ENCODE measurements around the gene SPDYE11. TPM values are rescaled to one million over a fixed set of nuclear protein-coding genes. Genes with fewer than 3 reads are reported as not detected.
"Not testable (repeated sequence)": the region's sequence is repeated elsewhere in the genome, so short reads cannot be mapped to it uniquely, and the experiment has no call there.

Gene SPDYE11
- total and polyA plus RNA-seq, 2 donors (not counting 3 experiments of a cell fraction or from before 2014, with no cell fraction given), result not detected

GRCh38 chr7:73005693-73006447 is 51.8 kb downstream of the SPDYE11 start:
- H4K20me1 ChIP-seq (replicated peaks; ENCODE audit: control insufficient read depth, extremely low read depth, insufficient read depth, low read length); H3K9ac ChIP-seq (replicated peaks; ENCODE audit: extremely low read depth, insufficient read depth, low read length); FAIRE-seq; CTCF ChIA-PET; H3K4me1 ChIP-seq (ENCODE audit: control insufficient read depth, extremely low read depth, insufficient read depth, low read length); H3K79me2 ChIP-seq (ENCODE audit: control insufficient read depth, insufficient read depth, low read length); H3K27me3 ChIP-seq (ENCODE audit: control insufficient read depth in 2 of 2, insufficient read depth in 2 of 2, low read length in 2 of 2); H3K9me1 ChIP-seq (replicated peaks; ENCODE audit: control insufficient read depth, extremely low read depth, insufficient read depth, low read length); H3K9me3 ChIP-seq (replicated peaks; ENCODE audit: control insufficient read depth, insufficient read depth, low read length); H3K36me3 ChIP-seq (ENCODE audit: control insufficient read depth in 2 of 2, extremely low read depth in 1 of 2, insufficient read depth in 2 of 2, low read length in 2 of 2); BruUV-seq (replicated peaks); intact Hi-C loops (cut with micrococcal nuclease); H3K4me2 ChIP-seq (ENCODE audit: insufficient read depth, low read length); dilution Hi-C loops (cut with MboI; ENCODE audit: extremely low pct_ligation_motif_present, low sequenced_read_pairs); POLR2A ChIA-PET: not testable (repeated sequence)
- TF ChIP-seq POLR2A (IDR thresholded peaks at IDR 0.05; ENCODE audit: low read depth, low read length) (peak; percentile 84), POLR2AphosphoS5 (IDR thresholded peaks at IDR 0.05; ENCODE audit: insufficient read depth, low read depth, low read length) (peak; percentile 53)
- H3K4me3 ChIP-seq (replicated peaks in 1 of 3; ENCODE audit: insufficient read depth in 1 of 3, low read depth in 1 of 3, low read length in 3 of 3), result peak overlapping the region in 2 of 3 experiments; percentile 52 to 58
- peak overlapping the region; percentile 77 for H2AFZ ChIP-seq (ENCODE audit: low read depth, low read length)
- peak; percentile 88 for DNase-seq (ENCODE audit: low read depth, low spot score)
- H3K27ac ChIP-seq (ENCODE audit: insufficient read depth, low read depth, low read length), result peak overlapping the region; percentile 34

- dilution Hi-C loops (cut with MboI; ENCODE audit: extremely low pct_ligation_motif_present, low sequenced_read_pairs); H3K4me1 ChIP-seq (ENCODE audit: control insufficient read depth, extremely low read depth, insufficient read depth, low read length); FAIRE-seq; H3K27me3 ChIP-seq (ENCODE audit: control insufficient read depth in 2 of 2, insufficient read depth in 2 of 2, low read length in 2 of 2); H3K9me1 ChIP-seq (replicated peaks; ENCODE audit: control insufficient read depth, extremely low read depth, insufficient read depth, low read length); H3K4me2 ChIP-seq (ENCODE audit: insufficient read depth, low read length); H3K9ac ChIP-seq (replicated peaks; ENCODE audit: extremely low read depth, insufficient read depth, low read length); H3K9me3 ChIP-seq (replicated peaks; ENCODE audit: control insufficient read depth, insufficient read depth, low read length); DNase-seq (ENCODE audit: low read depth, low spot score); H3K36me3 ChIP-seq (ENCODE audit: control insufficient read depth in 2 of 2, extremely low read depth in 1 of 2, insufficient read depth in 2 of 2, low read length in 2 of 2); POLR2A ChIA-PET; intact Hi-C loops (cut with micrococcal nuclease); H3K79me2 ChIP-seq (ENCODE audit: control insufficient read depth, insufficient read depth, low read length); CTCF ChIA-PET; H4K20me1 ChIP-seq (replicated peaks; ENCODE audit: control insufficient read depth, extremely low read depth, insufficient read depth, low read length): not testable (repeated sequence)
- BruUV-seq (replicated peaks), result TSS peak; percentile 78
- peak overlapping the region; percentile 23 for H3K27ac ChIP-seq (ENCODE audit: insufficient read depth, low read depth, low read length)
- peak overlapping the region; percentile 77 for H2AFZ ChIP-seq (ENCODE audit: low read depth, low read length)
- H3K4me3 ChIP-seq (replicated peaks in 1 of 3; ENCODE audit: insufficient read depth in 1 of 3, low read depth in 1 of 3, low read length in 3 of 3), result peak overlapping the region in 2 of 3 experiments; percentile 33 to 42
Observed at GRCh38 chr7:73005356-73005692, 52.4 kb downstream of the SPDYE11 start.

- H2AFZ ChIP-seq (ENCODE audit: low read depth, low read length); FAIRE-seq; H3K27ac ChIP-seq (ENCODE audit: insufficient read depth, low read depth, low read length); POLR2A ChIA-PET; dilution Hi-C loops (cut with MboI; ENCODE audit: extremely low pct_ligation_motif_present, low sequenced_read_pairs); H3K9ac ChIP-seq (replicated peaks; ENCODE audit: extremely low read depth, insufficient read depth, low read length); BruUV-seq (replicated peaks); H3K4me2 ChIP-seq (ENCODE audit: insufficient read depth, low read length); H3K9me1 ChIP-seq (replicated peaks; ENCODE audit: control insufficient read depth, extremely low read depth, insufficient read depth, low read length); H3K79me2 ChIP-seq (ENCODE audit: control insufficient read depth, insufficient read depth, low read length); H3K9me3 ChIP-seq (replicated peaks; ENCODE audit: control insufficient read depth, insufficient read depth, low read length); H3K4me3 ChIP-seq (replicated peaks in 1 of 3; ENCODE audit: insufficient read depth in 1 of 3, low read depth in 1 of 3, low read length in 3 of 3); DNase-seq (ENCODE audit: low read depth, low spot score); CTCF ChIA-PET; H3K36me3 ChIP-seq (ENCODE audit: control insufficient read depth in 2 of 2, extremely low read depth in 1 of 2, insufficient read depth in 2 of 2, low read length in 2 of 2); H3K27me3 ChIP-seq (ENCODE audit: control insufficient read depth in 2 of 2, insufficient read depth in 2 of 2, low read length in 2 of 2); H4K20me1 ChIP-seq (replicated peaks; ENCODE audit: control insufficient read depth, extremely low read depth, insufficient read depth, low read length); H3K4me1 ChIP-seq (ENCODE audit: control insufficient read depth, extremely low read depth, insufficient read depth, low read length); intact Hi-C loops (cut with micrococcal nuclease): not testable (repeated sequence)
Observed at GRCh38 chr7:72997887-72998468, 59.7 kb downstream of the SPDYE11 start.
